Renal cortical epithelial cell (primary cell): ENCODE measurements around the gene EHMT1. TPM values are rescaled to one million over a fixed set of nuclear protein-coding genes. Genes with fewer than 3 reads are reported as not detected.
"Not testable (repeated sequence)": the region's sequence is repeated elsewhere in the genome, so short reads cannot be mapped to it uniquely, and the experiment has no call there.

Source experiments
- DNase-seq: peaks from one replicate; pipeline ENCODE4 v3.0.0-alpha.2; 2011; ENCODE audit warnings: low read depth
- total RNA-seq: library from RNA; depleted of rRNA; stranded (reverse); fragments of >200 nt; gene quantifications from 2 replicates; pipeline ENCODE4 v1.2.3, GENCODE V29; 2014

EHMT1 gene
- total RNA-seq, 1 donor from 2014 or later, result 92.8 TPM

DNA sequence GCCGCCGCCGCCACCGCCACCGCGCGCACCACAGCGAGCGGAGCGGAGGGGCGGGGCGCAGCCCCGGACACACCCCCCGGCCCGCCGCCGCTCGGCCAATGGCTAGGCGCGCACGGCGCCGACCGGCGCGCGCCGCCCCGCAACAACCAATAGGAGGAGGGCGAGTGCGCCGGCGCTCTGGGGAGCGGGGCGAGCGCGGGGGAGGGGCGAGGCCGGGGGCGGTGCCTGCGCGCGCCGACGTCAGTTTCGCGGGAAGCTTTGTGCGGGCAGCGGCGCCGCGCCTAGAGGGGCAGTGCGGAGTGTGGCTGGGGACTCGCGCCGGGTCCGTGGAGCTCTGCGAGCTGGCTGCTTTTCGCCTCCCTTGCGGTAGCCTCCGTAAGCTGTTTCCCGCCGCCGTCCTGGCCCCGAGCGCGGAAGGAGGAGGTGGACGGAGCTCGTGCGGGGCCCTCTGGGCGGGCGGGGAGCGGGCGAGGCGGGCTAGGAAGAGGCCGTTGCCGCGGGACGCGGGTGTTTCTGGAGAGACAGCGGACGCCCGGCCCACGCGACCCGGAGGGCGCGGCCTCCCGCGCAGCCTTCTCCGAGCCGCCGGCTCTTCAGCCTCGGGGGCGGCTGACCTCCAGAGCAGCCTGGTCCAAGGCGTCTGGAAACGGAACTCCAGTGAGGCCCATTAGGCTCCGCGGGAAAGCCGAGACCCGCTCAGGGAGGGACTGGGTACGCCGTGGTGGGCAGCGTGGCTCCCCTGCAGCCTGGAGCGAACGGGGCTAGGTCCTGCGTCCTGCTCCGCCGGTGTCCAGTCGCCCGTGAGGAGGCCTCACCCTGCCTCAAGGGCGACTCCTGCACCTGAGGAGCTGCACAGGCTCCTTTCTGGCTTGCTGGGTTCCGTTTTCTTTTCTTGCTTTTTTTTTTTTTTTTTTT, 28.1 kb upstream of the EHMT1 start, which contains the start of gene ZMYND19:
ZMYND19 (minus strand) TSS at position 44 of the 915 bp plus-strand sequence. CDS start 249 bp downstream, outside the sequence.
- peak; percentile 34 for DNase-seq

DNA sequence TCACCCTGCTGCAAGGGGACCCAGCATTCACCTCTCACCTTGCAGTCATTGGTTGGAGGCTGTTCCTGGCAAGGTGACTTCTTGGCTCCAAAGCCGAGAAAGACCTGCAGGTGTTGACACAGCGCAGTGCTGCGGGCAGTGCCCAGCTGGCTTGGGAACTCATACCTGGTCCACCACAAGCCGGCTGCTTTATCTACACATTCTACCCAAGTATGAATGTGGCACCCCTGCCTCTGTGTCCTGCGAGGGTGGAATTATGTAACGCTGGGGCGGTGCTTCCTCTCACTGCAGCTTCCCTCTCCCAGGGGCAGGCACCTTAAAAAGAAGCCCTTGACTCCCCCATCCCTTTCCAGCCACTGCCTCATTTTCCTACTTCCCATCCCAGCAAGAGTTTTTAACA, 26.0 kb upstream of the EHMT1 start:
- DNase-seq, result no peak

DNA sequence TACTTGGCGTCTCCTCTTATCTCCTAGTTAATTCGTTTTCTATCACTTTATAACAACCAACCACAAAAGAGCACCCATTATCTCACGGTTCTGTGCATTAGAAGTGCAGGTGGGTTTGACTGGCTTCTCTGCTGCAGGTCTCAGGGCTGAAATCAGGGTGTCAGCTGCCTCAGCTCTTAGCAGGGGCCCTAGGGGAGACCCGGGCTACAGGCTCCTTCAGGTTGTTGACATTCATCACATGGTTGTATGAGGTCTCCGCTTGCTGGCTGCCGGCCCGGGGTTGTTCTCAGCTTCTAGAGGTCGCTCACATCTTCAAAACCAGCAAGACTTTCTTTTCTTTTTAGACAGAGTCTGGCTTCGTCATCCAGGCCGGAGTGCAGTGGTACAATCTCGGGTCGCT, 25.6 kb upstream of the EHMT1 start:
- no peak for DNase-seq

DNA sequence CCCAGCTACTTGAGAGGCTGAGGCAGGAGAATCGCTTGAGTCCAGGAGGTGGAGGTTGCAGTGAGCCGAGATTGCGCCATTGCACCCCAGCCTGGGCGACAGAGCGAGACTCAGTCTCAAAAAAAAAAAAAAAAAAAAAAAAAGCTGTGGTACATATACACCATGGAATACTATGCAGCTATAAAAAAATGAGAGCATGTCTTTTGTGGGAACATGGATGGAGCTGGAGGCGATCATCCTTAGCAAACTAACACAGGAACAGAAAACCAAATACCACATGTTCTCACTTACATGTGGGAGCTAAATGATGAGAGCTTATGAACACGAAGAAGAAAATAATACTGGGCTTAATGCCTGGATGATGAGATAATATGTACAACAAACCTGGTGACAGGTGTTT, 22.2 kb upstream of the EHMT1 start:
- DNase-seq, result not testable (repeated sequence)

DNA sequence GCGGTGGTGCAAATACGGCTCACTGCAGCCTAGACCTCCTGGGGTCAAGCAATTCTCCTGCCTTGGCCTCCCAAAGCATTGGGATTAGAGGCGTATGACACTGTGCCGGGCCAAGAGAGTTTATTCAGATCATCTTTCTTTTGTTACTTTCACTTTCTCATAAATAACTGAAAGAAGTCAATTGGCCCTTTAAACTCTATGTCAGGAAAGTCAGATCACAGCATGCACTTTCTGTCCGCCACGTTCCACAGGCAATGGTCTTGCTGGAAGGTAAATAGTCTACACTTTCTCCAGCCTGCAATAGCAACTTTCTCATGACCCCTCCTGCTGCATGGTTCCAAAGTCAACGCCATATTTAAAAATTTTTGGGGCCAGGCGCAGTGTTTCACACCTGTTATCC, 19.9 kb upstream of the EHMT1 start:
- DNase-seq, result no peak

DNA sequence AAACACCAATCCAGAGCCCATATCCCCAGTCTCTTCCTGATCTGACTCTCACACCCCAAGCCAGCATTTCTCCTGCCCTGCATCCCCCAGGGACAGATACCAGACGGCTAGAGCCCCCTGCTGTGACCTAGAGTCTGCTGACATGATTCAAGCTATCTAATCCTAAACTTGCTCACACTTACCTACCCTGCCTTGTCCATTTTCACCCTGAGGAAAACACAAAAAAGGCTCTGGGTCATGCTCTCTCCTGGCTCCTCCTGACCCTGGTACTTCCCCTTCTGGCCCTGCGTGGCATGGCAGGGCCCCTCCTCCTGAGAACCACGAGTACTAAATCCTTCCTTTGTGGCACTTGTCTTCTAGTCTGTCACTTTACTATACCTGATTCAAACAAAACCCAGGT, 16.1 kb upstream of the EHMT1 start:
- no peak for DNase-seq

DNA sequence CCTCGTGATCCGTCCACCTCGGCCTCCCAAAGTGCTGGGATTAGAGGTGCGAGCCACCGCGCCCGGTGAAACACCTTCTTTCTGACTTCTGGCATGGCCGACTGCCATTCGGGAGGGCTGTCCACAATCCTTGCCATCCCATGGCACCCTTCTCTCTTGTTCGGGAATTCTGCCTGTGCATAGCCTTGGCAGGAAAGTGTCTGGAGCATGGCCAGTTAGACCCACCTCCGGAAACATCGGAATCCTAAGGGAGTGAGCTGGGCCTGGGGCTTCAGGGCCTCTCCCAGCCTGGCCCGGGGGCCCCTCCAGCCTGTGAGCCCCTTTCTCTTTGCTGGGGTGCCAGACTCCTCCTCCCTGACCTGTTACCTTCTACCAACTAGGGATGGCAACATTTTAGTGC, 14.9 kb upstream of the EHMT1 start:
- DNase-seq, result no peak

DNA sequence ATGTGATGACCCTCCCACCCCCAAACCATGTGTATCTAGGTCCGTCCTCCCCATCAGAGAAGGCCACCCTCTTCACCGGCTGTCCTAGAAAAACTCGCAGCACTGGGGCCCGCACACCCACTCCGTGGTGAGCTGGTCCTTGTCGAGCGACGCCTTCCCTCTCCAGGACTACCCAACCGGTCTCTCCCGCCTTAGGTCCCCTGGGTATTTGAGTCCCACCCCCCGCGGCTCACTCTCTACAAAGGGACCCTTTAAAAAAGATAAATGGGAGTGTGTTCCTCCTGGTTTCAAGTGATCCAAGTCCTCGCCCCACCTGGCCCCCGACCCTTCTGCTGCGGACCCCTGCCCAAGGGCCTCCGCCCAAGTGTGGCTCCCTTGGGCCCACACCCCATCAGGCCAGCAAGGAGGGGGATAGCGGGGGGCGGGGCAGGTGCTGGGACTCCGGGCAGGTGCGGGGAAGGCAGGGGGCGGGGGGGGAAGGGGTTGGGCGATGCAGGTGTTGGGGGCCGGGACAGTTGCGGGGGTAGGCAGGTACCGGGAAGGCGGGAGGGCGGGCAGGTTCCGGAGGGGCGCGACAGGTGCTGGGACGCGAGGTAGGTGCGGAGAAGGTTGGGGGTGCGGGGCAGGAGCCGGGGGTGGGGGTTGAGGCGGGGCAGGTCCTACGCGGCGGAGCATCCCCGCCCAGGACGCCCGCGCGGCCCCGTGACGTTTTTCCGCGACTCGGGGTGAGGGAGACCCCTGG, 14.3 kb upstream of the EHMT1 start:
- no peak for DNase-seq

DNA sequence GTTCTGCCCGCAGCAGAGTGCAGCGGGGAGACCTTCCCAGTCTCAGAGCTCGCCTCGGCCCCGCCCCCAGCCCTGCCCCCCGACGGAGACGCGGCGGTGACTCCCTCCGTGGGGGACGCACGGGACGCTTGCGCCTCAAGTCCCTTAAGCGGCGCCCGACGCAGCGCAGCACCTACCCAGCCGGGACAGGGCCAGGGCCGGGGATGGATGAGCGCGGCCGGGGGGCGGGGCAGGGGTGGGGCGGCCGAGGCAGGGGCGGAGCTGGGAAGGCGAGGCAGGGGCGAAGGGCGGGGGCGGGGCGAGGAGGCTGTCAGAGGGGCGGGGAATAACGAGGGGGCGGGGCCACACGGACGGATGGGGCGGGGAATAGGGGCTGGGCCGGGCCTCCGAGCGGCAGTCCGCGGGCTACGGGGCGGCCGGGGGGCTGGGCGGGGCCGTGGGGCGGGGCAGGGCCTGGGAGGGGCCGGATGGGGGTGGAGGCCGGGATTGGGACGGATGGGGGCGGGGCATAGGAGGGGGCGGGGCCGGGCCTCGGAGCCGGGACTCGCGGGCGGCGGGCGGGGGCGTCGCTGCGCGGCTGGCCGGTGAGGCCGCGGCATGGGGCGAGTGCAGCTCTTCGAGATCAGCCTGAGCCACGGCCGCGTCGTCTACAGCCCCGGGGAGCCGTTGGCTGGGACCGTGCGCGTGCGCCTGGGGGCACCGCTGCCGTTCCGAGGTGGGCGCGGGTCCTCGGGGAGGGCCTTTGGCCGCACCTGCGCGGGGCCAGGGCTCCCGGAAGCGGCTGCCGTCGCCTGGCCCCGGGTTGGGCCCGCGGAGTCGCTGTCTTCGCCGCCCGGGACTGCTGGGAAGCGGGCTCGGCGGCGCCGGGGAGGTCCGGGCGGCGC, 13.4 kb upstream of the EHMT1 start, which contains the start of gene ARRDC1:
ARRDC1 (plus strand) TSS at position 566 of the 884 bp plus-strand sequence; CDS start at position 598, 32 bp downstream.
- peak; percentile 64 for DNase-seq

DNA sequence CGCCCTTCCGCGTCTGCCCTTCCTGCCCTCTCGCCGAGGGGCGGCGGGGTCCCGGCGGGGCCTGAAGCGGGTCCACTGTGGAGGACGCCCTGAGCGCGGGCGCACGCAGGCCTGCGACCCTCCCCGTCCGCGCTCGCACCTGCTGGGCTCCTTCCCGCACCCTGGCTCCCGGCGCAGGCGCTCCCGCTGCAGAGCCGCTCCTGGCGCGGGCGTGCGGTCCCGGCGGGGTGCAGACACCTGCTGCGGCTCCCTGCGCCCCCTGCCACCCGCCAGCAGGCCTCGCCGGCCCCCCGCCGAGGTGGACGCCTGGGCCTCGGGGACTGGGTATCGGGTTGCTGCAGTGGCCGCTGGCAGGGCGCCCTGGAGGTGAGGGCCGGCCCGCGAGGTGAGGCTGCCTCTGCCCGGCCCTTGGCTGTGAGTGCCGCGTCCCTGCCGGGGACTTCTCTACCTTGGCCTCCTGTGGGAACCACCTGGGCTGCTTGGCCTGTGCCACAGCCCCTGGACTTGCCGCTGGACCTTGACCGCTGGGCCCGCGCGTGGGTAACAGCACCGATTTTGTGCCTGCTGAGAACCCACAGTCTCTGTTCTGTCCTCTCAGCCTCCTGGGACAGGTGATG, 12.7 kb upstream of the EHMT1 start:
- no peak for DNase-seq

DNA sequence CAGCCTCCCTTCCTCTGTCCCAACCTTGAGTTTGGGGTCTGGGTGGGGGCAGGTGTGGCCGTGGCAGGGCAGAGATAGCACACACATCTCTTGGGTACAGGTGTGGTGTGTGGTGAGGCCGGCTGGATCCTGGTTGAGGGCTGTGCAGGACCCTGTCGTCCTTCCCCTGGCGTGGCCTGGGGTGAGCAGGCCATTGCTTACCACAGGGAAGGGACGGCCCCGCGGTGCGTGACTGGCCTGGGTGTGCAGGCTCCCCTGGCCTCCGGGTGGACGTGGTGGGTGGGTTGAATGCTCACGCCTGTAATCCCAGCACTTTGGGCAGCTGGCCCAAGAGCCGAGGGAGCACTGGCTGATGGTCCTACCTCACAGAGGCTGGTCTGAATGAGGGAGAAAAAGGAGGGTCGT, 12.1 kb upstream of the EHMT1 start:
- DNase-seq, result no peak

DNA sequence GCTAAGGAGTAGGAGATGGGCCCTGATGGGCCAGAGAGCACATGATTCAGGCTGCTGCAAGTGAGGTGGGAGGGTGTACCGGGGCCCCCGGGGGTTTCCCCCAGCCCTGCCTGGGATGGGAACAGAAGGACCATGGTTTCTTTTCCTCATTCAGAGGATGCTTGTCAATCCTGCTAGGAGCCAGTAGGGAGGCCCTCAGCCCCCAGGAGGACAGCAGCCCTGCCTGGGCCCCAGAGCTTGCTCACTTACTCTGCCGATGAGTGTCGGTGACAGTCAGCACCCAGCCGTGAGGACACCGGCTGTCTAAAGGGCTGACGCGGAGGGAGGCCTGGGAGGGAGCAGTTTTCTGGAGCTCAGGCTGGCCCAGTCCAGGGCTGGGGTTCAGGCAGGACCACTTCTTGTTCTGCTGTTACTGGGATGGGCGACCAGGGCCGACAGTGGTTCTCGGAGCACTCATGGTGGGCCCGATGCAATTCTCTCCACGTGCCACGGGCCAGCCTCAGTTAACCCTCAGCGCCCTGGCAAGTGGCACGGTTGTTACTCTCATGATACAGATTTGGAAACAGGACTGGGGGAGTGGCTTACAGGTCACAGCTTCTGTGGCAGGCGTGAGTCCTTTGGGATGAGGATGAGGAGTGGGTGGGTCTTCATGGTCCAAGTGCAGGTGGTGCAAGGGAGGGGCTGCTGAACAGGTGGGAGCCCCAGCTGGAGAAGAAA, 11.5 kb upstream of the EHMT1 start:
- no peak for DNase-seq

DNA sequence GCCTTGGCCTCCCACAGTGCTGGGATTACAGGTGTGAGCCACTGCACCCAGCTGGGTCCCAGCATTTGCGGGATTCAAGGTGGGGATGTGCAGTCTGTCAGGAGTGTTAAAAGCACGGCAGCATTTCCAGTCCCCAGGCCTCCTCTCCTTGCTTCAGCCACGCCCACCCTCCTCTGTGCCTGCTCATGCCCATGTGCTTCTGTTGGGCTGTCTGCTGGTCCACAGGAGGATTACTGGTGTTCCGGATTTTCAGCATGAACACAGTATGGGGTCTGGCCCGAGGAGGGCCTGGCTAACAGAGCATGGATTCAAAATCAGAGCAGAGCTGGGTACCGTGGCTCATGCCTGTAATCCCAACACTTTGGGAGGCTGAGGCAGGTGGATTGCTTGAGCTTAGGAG, 7.9 kb upstream of the EHMT1 start:
- no peak for DNase-seq

DNA sequence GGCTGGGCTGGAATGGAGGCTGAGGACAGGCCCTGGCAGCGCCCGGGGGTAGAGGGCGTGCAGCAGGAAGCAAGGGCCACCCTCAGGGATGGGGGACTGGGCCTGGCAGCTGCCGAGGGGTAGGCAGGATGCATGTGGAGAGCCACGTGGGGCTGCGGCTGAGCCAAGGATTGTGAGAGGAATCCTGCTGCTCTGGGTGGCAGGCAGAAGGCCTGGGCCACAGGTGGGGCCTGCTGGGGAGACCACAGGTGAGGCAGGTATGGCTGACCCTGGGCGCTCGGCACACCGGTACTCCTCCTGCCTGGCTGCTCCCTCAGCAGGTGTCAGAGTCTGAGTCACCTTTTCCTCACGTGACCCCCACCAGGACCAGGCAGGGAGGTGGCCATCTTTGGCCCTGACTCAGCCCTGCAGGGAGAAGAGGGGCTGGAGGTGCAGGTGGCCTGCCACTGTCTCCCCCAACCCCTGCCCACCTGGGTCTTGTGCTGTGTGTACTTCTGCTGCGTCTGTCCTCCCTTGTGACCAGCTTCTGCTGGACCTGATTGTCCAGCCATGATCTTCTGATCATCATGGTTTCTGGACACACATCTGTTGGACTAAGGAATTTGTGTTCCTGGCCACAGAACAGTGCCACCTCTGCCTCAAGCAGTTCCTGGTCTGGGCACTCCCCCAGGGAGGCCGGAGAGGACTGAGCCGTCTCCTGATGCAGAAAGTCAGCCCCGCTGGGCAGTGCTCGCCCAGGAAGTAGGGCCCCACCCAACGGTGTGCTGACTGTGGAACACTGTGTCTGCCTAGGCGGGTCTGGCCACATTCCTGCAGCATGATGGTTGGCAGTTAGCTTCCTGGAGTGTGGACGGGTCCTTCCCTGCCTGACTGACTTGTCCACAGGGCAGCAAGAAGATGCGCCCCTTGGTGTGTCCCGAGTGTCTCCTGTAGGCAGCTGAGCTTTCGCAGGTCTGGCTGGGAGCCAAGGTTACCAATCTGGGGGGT, 6.9 kb upstream of the EHMT1 start:
- peak; percentile 91 for DNase-seq

DNA sequence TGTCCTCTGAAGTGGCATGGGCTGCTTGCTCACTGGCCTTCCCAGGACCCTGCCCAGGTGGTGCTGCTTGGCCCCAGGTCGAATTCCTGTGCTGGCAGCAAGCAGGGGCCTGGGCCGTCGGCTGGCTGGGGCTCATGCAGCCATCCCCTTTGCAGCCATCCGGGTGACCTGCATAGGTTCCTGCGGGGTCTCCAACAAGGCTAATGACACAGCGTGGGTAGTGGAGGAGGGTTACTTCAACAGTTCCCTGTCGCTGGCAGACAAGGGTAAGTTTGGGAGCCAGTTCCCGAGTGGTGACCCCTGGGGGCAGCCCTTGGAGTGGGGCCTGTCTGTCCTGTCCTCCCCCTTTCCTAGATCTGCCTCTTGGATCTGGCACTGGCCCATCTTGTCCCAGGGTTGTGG, 6.1 kb upstream of the EHMT1 start:
- no peak for DNase-seq

DNA sequence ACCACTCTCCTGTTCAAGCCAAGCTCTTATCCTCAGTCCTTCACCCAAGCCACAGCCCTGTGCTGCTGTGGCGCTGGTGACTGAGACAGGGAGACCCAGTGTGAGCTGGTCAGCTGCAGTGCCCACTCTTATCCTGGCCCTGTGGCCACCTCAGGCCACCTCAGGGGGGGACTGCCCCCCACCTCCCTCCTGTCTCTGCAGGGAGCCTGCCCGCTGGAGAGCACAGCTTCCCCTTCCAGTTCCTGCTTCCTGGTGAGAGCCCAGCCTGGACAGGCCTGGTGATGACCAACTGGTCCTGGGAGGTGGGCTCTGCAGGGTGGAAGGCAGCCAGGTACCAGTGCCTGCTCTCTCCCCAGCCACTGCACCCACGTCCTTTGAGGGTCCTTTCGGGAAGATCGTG, 5.5 kb upstream of the EHMT1 start:
- DNase-seq, result no peak

DNA sequence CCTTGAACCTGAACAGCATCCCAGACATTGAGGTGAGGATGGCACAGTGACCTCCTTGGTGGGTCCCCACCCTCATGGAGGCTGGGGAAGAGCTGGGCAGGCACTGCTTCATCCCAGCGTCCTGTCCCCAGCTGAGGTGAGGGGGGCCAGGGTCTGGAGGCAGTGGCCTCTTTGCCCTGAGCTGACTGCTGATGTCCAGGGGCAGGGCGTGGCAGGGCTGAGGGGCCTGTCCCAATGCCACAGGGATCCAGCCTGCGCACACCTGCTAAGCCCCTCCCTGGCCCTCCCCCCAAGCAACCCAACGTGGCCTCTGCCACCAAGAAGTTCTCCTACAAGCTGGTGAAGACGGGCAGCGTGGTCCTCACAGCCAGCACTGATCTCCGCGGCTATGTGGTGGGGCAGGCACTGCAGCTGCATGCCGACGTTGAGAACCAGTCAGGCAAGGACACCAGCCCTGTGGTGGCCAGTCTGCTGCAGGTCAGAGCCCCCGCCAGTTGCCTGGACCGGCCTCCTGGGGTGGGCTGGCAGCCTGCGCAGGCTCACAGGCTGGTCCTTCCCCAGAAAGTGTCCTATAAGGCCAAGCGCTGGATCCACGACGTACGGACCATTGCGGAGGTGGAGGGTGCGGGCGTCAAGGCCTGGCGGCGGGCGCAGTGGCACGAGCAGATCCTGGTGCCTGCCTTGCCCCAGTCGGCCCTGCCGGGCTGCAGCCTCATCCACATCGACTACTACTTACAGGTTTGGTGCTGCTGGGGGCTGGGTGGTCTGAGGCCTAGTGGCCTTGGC, 4.9 kb upstream of the EHMT1 start:
- DNase-seq, result no peak

DNA sequence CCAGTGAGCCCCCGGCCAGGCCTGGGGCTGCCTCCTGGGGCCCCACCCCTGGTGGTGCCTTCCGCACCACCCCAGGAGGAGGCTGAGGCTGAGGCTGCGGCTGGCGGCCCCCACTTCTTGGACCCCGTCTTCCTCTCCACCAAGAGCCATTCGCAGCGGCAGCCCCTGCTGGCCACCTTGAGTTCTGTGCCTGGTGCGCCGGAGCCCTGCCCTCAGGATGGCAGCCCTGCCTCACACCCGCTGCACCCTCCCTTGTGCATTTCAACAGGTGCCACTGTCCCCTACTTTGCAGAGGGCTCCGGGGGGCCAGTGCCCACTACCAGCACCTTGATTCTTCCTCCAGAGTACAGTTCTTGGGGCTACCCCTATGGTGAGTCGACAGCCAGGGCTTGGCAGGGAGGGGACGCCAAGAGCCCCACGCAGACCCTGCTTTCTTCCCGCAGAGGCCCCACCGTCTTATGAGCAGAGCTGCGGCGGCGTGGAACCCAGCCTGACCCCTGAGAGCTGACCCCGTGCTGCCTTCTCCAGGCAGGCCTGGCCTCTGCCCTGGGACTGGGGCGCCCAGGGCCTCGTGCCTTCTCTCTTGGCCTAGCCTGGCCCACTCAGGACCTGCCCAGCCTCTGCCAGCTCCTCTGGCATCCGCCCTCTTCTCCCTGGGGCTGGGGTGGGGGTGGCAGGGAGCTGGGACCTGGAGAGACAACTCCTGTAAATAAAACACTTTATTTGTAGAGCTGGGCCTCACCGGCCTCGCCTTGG, 4.0 kb upstream of the EHMT1 start:
- no peak for DNase-seq
